Measurements from ENCODE around the gene KIRREL1. TPM values are rescaled to one million over a fixed set of nuclear protein-coding genes. Genes with fewer than 3 reads are reported as not detected.

Gene KIRREL1
- total and polyA plus RNA-seq, 2 of the 8 experiments (the other 6 are each of a cell fraction or from before 2014, with no cell fraction given): 14.2 to 39.0 TPM

DNA sequence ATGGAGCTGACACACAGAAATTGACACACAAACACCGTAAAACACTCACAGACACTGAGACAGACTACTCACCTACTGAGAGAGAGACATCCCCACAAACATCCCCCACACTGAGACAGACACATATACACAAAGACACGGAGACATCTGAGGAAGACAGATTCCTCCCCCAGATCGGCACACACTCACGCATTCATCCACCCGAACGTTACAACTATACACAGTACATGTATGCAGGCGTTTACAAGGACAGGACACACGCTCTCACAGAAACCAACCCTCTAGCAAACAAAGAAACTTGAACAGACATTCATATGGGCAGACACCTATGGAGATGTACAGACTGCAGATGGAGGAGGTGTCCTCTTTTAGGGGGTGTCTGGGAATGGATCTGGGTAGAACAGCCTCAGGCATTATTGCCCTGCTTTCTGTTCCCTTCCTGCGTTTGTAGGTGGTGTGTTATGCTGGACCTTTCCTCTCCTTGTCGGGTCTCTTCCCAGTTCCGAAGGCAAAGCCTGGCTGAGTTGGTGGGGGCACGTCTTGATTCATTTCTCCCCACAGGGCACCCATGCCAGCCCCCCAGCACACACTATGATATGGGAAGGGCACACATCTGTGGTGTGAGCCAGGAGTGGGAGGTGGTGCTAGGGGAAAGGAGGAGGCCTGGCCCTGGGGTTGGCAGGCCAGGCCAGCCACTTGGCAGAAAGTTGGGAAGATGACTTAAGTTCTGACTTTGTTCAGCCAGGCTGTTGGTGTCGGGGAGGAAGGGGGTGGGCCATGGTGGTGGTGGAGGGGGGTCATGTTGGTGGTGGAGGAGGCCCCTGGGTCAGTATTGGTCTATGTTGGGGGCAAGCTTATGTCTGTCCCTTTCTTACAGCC is 1.5 kb downstream of the KIRREL1 start:
- H2BK20ac ChIP-seq (ENCODE audit: low read length): peak overlapping the region; percentile 55; the same call in 1 of the 2 replicates
- H2AFZ ChIP-seq (ENCODE audit: low read length): no peak overlapping the region
- H3K18ac ChIP-seq (ENCODE audit: extremely low read depth, low read length): 0 out of 2 replicates have a peak overlapping the region, but pooled peaks have one; percentile 54
- no peaks in the 10 kb centered on the region; a peak in 1 of 8 replicates for H3K36me3 ChIP-seq (ENCODE audit: control insufficient read depth in 2 of 4, insufficient read depth in 4 of 4, low read length in 3 of 4)
- H2AK5ac ChIP-seq (ENCODE audit: low read depth, low read length): peak overlapping the region; percentile 91; the same call in 1 of the 2 replicates
- ChIA-PET POLR2A (ENCODE audit: partially characterized antibody) (interaction anchor here (0.7 to 7.8 kb wide), 9 partner anchors 15 to 130 kb away, joined by 3 to 94 read pairs (median 6); no protein-coding TSS in a partner anchor), CTCF (ENCODE audit: partially characterized antibody) (interaction anchor here (0.6 to 53.4 kb wide), 14 partner anchors 24 to 1854 kb away, joined by 3 to 2918 read pairs (median 40); a partner anchor contains a TSS)
- H4K5ac ChIP-seq (ENCODE audit: insufficient read length, low read depth, low read length): no peak overlapping the region
- peak; percentile 36 for FAIRE-seq
- no peak overlapping the region for H3K14ac ChIP-seq (ENCODE audit: insufficient read length)
- peak overlapping the region; percentile 64 for H2BK12ac ChIP-seq (ENCODE audit: low read depth, low read length)
- H4K91ac ChIP-seq (replicated peaks; ENCODE audit: insufficient read length, low read length): peak overlapping the region; percentile 50
- H3K23ac ChIP-seq (ENCODE audit: insufficient read length): no peak overlapping the region
- H4K20me1 ChIP-seq (replicated peaks in 1 of 2; ENCODE audit: control insufficient read depth in 1 of 2, insufficient read depth in 2 of 2, low read length in 2 of 2): no peaks in the 10 kb centered on the region
- peaks cover 11 to 62% of the 10 kb centered on the region in 2 experiments; a peak in 3 of 4 replicates for H3K79me2 ChIP-seq (ENCODE audit: control insufficient read depth in 1 of 2, insufficient read depth in 2 of 2, low read length in 2 of 2)
- peak overlapping the region; percentile 85 to 91 for H3K4me2 ChIP-seq (ENCODE audit: insufficient read depth in 1 of 2, low read depth in 2 of 2, low read length in 2 of 2)
- H3K9me3 ChIP-seq (ENCODE audit: insufficient read depth in 2 of 2, low read depth in 1 of 2, low read length in 1 of 2): no peaks in the 10 kb centered on the region
- no peak overlapping the region for H3K56ac ChIP-seq (replicated peaks; ENCODE audit: insufficient read length, low read depth, low read length)
- 0 out of 2 replicates have a peak overlapping the region, but pooled peaks have one; percentile 53 for H3K27ac ChIP-seq (ENCODE audit: low read depth, low read length)
- 59% methylated on average over 13 of the region's 13 CpGs; no CpG with 5 or more reads in 1 of the 2 experiments for WGBS, 2 experiments (ENCODE audit: extremely low coverage in 1 of 2, insufficient coverage in 1 of 2, insufficient read length in 1 of 2, insufficient replicate concordance in 2 of 2, low coverage in 1 of 2, low lambda C conversion rate in 2 of 2, missing lambda C conversion rate in 1 of 2)
- peak overlapping the region; percentile 40 for H3K4ac ChIP-seq (replicated peaks; ENCODE audit: insufficient read length, low read depth, low read length)
- H3K9ac ChIP-seq (replicated peaks in 1 of 4; ENCODE audit: extremely low read depth in 1 of 4, low read depth in 3 of 4, low read length in 3 of 4): peak overlapping the region in 1 of 4 experiments; percentile 44; a peak in 2 of 7 replicates
- no peak for DNase-seq (ENCODE audit: low read depth in 1 of 2, low spot score in 2 of 2)
- H3K27me3 ChIP-seq (replicated peaks in 1 of 4; ENCODE audit: control insufficient read depth in 3 of 4, extremely low read depth in 1 of 4, insufficient read depth in 3 of 4, low read length in 3 of 4): peaks cover 0 to 5% (median 0%) of the 10 kb centered on the region in 4 experiments; a peak in 3 of 7 replicates
- peak overlapping the region; percentile 17 to 99 (median 45); a peak in 4 of 8 replicates for H3K4me3 ChIP-seq (ENCODE audit: extremely low read depth in 1 of 4, insufficient read depth in 2 of 4, low read depth in 3 of 4, low read length in 4 of 4)
- H2BK120ac ChIP-seq (replicated peaks; ENCODE audit: low read depth, low read length): no peak overlapping the region
- peaks cover 16 to 32% (median 22%) of the 10 kb centered on the region in 4 experiments for H3K4me1 ChIP-seq (replicated peaks in 1 of 4; ENCODE audit: control insufficient read depth in 3 of 4, insufficient read depth in 4 of 4, low read length in 3 of 4)
- H2BK15ac ChIP-seq (ENCODE audit: low read length): peak overlapping the region; percentile 100
- H3K23me2 ChIP-seq (ENCODE audit: low read depth, low read length): peaks cover 8% of the 10 kb centered on the region
- H4K8ac ChIP-seq (ENCODE audit: extremely low read depth, insufficient read depth, low read length): no peak overlapping the region
- H3K79me1 ChIP-seq (ENCODE audit: low read depth, low read length): peaks cover 12% of the 10 kb centered on the region
- H2BK5ac ChIP-seq (ENCODE audit: low read depth, low read length): peak overlapping the region; percentile 67
- TF ChIP-seq CBX8 (IDR thresholded peaks at IDR 0.05; ENCODE audit: borderline replicate concordance, low read depth, low read length) (no peak), RFX5 (IDR thresholded peaks at IDR 0.05; ENCODE audit: borderline replicate concordance, low read depth, low read length) (no peak), POLR2AphosphoS5 (IDR thresholded peaks at IDR 0.05; ENCODE audit: low read depth, low read length) (no peak), HDAC6 (IDR thresholded peaks at IDR 0.05; ENCODE audit: low read depth, low read length) (no peak), JUND (IDR thresholded peaks at IDR 0.05; ENCODE audit: low read length) (no peak), KDM4A (IDR thresholded peaks at IDR 0.05; ENCODE audit: low read depth, low read length, severe bottlenecking) (no peak), YY1 (IDR thresholded peaks at IDR 0.05; ENCODE audit: low read depth, low read length) (no peak)
- TF ChIP-seq, protein P1, sequence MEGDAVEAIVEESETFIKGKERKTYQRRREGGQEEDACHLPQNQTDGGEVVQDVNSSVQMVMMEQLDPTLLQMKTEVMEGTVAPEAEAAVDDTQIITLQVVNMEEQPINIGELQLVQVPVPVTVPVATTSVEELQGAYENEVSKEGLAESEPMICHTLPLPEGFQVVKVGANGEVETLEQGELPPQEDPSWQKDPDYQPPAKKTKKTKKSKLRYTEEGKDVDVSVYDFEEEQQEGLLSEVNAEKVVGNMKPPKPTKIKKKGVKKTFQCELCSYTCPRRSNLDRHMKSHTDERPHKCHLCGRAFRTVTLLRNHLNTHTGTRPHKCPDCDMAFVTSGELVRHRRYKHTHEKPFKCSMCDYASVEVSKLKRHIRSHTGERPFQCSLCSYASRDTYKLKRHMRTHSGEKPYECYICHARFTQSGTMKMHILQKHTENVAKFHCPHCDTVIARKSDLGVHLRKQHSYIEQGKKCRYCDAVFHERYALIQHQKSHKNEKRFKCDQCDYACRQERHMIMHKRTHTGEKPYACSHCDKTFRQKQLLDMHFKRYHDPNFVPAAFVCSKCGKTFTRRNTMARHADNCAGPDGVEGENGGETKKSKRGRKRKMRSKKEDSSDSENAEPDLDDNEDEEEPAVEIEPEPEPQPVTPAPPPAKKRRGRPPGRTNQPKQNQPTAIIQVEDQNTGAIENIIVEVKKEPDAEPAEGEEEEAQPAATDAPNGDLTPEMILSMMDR (IDR thresholded peaks at IDR 0.05; ENCODE audit: control extremely low read depth in 1 of 3, insufficient read depth in 1 of 3, low read depth in 1 of 3, low read length in 3 of 3): no peak
